Testis (tissue), 2 donors: Measurements from ENCODE around the gene SPSB3.

Source experiments
- CTCF ChIP-seq, 3 experiments: fragments of 450-650 bp in 2 of 3; fragments of 200-600 bp in 1 of 3; sonication (generic) in 1 of 3; IDR thresholded peaks; one replicate each; pipeline ENCODE4 v1.5.1; 2016 to 2019; ENCODE audit warnings: antibody characterized with exemption in 3 of 3, mild to moderate bottlenecking in 2 of 3, moderate library complexity in 1 of 3
- POLR2A ChIP-seq: fragments of 450-650 bp; IDR thresholded peaks from one replicate; pipeline ENCODE4 v1.6.1; 2017; ENCODE audit warnings: antibody characterized with exemption, mild to moderate bottlenecking, moderate library complexity

DNA sequence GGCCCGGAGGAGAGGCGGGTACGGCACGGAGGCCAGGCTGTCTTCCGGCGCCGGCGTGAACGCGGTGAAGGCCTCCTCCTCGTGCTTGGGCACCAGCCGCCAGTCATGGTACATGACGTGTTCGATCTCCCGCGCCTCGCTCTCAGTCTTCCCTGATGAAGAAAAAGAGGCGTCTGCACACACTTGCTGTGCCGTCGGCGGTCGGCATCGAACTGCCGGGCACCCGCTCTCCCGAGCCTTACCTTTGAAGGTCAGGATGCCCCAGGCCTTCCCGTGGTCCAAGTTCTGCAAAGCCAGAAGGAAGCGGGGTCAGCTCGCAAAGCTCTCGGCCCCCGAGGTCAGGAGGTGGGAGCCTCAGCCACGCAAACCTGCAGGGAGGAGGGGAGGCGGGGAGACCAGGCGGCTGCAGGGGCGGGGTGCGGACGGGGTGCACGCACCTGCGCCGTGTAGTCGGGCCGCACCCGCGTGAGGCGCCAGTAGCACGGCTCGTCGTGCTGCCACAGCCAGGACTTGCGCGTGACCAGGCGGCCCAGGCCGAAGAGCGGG, 9.9 kb downstream of the SPSB3 start, which contains the start of gene EME2:
- TF ChIP-seq CTCF (IDR thresholded peaks at IDR 0.05) (no peak), POLR2A (no peak)
